Stimulated activated CD4-positive, alpha-beta T cell treated with anti-CD3 and anti-CD28 coated beads, Interleukin-1b, Interleukin-23, amount 100 ng/mL, for 4 hours (primary cell): ENCODE results near the gene HECTD1.
"Not testable (repeated sequence)": the region's sequence is repeated elsewhere in the genome, so short reads cannot be mapped to it uniquely, and the experiment has no call there.

Experiments
- DNase-seq, 2 donors: peaks; one replicate each; pipeline ENCODE4 v3.0.0-alpha.2; 2020; ENCODE audit warnings: low read depth in 2 of 2

Gene HECTD1

DNA sequence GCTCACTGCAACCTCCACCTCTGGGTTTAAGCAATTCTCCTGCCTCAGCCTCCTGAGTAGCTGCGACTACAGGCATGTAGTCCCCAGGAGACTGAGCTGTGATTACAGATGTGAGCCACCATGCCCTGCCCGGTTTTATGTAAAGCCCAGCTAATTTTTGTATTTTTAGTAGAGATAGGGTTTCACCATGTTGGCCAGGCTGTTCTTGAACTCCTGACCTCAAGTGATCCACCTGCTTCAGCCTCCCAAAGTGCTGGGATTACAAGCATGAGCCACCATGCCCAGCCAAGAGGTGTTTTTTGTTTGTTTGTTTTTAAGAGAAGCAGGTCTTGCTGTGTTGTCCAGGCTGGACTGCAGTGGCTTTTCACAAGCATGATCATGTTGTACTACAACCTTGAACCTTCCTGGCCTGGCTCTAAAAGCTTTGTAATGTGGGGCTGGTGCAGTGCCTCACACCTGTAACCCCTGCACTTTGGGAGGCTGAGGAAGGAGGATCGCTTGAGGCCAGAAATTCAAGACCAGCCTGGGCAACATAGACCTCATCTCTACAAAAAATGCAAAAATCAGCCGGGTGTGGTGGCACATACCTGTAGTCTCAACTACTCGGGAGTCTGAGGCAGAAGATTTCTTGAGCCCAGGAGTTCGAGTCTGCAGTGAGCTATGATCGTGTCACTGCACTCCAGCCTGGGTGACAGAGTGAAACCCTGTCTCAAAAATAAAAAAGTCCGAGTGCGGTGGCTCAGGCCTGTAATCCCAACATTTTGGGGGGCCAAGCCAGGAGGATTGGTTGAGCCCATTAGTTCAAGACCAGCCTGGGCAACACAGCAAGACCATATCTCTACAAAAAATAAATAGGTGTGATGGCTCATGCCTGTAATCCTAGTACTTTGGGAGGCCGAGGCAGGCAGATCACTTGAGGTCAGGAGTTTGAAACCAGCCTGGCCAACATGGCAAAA is 113.4 kb downstream of the HECTD1 start:
- not testable (repeated sequence) for DNase-seq

DNA sequence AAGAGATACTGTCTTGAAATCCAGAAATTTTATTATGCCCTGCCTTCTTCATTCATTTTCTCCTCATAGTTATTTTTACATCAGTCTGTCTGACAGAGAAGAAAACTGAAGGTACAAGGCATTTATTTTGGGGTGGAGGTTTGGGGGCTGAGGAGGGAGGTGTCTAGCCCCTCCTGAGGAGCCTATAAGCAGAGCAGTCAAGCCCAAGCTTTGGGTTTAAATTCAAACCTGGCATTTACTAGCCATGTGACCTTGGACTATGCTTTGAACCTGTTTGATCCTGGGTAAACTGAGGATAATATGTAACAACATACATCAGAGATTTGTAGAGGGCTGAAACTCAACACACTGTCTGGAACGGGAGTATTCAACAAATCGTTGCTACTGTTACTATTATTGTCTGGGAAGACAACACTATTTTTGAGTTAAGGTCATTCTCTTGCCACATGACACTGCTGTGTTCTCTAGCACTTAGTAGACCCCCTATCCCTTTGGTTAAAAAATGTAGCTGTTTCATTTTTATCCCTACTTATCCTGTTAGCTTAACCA is 115.4 kb downstream of the HECTD1 start:
- DNase-seq = no peak

DNA sequence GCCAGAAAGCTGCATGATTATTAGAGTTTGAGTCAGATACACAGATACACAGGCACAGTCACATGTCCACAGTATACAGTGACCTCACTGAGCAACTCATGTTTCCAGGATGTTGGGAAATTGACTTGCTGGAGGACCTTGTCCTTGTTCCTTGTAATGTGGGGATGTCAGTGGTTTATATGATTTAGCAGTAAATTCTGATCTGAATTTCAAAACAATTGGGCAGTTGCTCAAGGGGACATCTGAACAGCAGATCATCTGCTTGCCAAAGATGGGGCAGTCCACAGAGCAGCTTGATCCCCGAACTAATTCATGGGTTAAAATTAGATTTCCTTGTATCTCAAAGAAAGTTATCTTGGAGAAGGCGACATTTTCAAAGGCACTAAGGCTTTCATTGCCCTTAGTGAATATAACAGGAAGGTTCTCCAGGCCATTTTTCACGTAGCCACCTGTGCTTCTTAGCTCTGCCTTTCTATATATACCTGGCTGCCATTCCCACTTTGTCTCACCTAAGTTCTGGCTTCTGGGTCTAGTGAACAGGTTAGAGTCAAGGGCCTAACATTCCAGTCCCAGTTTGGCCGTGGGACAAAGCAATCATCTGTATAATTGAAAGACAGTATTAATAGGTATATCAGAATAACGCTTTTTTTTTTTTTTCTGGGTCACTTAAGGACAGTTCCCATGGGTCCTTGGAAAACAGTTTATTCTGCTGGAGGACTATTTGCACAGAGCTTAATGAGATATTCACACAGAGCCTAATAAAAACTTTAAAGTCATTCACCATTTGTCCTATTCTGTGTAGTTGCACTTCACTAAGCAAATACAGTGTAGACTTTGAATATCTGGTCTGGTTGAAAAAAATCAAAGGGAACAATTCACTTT is 116.5 kb downstream of the HECTD1 start:
- DNase-seq = no peak

DNA sequence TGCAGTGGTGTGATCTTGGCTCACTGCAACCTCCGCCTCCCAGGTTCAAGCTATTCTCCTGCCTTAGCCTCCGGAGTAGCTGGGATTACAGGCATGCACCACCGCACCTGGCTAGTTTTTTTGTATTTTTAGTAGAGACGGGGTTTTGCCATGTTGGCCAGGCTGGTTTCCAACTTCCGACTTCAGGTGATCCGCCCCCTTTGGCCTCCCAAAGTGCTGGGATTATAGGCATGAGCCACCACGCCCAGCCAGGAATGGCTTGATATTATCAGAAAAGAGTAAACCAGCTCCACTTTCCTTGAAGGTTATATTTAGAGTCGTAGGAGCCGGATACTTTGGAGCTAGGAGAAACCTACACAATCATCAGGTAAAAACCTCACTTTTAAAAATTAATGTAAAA is 121.1 kb downstream of the HECTD1 start:
- not testable (repeated sequence) for DNase-seq

DNA sequence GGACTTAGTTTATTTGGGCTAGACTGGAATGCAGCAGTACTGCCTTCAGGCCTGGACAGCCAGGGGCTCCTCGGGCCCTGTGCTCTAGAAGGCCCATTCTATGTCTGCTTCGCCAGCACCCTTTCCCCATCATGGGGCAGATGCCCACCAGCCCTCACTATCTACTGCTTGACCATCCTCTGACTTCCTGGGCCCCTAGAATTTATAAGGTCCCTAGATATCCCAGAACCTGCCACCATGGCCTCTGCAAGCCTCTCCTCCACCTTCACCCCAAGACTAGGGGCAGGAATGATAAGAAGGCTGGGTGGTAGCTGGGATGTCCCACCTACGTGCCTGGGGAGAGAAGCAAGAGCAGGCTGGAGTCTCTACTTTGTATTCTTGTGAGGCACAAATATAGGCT is 122.6 kb downstream of the HECTD1 start:
- no peak for DNase-seq

DNA sequence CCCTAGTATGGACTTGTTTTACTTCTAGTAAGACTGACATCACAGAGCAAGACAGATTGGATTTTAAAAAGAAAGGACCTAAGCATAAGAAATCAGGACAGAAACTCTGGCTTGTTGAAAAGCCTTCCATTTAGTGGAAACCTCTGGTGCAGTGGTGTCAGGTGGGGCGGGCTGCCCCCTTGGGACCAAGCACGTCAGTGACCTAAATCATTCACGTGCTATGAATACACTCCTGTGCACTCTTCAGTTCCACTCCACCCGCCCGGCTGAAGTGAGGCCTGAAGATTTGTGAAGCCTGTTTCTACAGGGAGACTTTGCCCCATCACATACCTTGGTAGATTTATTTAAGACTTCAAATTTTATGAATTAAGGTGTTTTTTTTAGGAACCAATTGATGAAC is 123.2 kb downstream of the HECTD1 start:
- DNase-seq = no peak

DNA sequence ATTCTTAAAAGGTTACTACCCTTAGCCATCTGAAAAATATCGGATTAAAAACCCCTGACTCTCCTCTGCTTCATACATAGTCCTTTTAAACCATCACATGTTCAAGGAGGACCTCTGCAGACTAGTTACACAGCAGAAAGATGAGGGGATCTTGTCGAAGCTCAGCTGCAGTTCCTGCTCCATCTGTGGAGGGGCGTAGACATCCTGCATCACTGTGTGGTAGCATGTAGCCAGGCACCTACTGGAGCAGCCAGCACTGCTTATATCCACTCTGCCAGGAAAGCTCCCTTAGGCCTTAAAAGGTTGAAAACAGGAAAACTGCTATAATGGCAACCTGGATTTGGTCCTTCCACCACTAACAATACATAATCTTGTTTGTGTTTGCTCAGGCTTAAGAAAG is 123.8 kb downstream of the HECTD1 start:
- DNase-seq = no peak

DNA sequence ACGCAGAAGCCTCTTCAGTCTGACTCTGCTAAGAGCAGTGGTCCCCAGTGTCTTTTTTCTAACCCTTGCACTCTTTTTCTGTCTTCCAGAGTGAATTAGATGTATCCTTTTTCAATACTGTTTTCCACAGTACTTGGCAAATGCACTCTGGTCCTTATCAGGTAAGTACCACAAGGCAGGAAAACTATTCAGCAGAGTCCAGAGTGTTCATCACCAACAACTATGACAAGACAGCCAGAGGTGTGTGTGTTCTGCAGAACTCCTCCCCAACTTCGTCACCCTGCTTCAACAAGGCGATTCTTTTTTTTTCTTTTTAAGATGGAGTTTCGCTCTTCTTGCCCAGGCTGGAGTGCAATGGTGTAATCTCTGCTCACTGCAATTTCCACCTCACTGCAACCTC is 127.1 kb downstream of the HECTD1 start:
- DNase-seq = no peak

DNA sequence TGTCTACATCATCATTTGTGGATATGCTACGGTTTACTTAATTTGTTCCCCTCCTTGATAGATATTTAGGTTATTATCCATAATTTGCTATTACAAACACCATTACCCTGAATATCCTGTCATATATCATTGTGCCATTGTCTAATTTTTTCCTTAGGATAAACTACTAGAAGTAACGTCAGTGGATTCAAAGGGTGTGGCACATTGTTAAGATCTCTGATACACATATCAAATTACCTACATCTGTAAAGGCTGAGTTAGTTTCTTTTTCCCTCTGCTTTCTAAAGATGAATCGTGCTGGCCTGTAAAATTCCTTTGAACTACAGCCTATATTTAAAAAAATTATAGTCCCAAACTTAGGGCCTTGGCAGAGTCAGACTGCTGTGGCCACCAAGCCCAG is 127.5 kb downstream of the HECTD1 start:
- no peak for DNase-seq

DNA sequence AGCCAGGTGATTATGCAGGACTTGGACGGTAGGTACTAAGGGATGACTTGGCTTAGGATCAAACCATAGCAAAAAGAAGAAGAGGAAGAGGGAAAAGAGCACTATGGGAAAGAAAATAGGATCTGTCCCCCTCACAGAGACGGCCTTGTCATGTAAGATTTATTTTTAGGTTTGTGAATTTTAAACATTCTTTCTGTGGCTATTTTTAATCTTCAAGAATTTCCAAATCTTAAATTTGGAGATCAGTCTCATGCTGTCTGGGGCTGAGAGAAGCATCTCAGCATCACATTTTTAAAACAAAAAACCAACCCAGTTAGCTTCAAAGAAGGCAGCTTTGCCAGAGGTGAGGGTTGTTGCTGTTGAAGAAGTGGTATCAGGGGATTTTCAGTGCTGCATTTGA is 128.8 kb downstream of the HECTD1 start:
- no peak for DNase-seq

DNA sequence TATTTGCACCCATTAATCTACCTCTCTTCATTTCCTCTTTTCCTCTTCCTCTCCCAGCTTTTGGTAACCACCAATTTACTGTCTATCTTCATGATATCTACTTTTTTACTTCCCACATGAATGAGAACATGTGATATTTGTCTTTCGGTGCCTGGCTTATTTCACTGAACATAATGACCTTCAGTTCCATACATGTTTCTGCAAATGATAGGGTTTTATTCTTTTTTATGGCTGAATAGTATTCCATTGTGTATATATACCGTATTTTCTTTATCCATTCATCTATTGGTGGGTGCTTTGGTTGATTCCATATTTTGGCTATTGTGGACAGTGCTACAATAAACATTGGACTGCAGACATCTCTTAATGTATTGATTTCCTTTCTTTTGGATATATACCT is 132.4 kb downstream of the HECTD1 start:
- no peak for DNase-seq

DNA sequence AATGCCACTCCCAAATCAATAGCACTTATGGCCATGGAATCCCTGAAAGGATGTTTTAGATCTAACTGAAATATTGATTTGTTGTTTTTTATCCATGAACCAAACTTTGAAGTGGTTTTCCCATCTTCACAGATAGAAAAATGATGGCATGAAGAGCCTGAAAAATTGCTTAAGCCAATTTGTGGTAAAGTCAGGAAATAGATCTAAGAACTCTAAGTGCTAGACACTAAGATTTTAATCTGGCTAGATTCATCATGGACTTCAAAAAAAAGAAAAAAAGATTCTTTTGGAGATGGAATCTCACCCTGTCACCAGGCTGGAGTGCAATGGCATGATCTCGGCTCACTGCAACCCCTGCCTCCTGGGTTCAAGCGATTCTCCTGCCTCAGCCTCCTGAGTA is 136.4 kb downstream of the HECTD1 start:
- DNase-seq = no peak

DNA sequence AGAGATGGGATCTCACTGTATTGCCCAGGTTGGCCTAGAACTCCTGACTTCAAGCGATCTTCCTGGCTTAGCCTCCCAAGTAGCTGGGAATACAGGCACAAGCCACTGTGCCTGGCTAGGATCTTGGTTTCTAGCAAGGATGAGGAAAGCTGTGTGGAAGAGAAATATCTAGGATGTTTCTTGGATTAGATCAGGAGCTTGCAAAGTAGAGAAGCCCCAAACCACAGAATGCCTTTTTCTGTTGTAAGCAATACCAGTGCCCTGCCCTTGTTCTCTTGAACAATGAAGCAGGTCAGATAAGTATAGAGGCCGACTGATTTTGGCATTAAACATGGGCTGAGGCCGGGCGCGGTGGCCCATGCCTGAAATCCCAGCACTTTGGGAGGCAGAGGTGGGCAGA is 137.2 kb downstream of the HECTD1 start:
- DNase-seq = no peak

DNA sequence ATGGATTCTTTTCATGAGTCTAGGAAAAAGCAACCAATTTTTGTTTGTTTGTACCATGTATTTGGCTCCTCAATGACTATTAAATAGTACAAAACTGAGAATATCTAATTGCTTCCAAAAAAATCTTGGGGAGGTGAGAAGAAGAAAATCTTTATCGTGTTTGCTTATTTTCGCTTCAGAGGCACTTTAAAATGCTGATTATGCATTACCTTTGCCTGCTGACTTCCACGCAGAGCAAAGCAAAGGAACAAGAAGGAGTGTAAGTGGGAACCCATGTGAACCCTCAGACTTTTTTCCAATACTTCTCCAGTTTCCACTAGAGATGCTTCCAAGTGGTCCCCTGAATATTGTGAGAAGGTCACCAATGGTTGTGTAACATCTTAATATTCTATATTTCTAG is 138.2 kb downstream of the HECTD1 start:
- no peak for DNase-seq

DNA sequence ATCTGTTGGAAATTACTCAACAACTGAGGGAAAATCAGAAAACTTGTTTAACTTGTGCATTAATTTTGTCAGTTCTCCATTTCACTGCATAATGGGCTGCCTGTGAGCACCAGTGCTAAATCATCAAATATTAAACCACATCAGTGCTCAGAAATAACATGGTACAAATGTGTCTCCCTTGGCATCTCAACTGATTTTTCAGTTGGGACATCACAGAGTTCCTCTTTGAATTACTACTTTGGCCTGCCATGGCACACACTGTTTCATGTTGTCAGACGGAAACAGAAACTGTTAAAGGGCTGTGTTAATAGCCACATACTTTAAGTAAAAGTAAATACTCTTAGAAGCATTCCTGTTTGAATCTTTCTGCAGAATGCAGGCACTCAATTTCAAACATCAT is 139.4 kb downstream of the HECTD1 start:
- no peak for DNase-seq

DNA sequence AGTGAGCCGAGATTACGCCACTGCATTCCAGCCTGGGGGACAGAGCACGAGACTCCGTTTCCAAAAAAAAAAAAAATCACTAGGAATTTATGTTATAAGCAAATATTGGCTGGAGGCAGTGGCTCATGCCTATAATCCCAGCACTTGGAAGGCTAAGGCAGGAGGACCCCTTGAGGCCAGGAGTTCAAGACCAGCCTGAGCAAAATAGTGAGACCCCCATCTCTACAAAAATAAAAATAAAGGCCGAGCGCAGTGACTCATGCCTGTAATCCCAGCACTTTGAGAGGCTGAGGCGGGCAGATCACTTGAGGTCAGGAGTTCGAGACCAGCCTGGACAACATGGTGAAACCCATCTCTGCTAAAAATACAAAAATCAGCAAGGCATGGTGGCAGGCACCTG is 144.7 kb downstream of the HECTD1 start:
- not testable (repeated sequence) for DNase-seq

DNA sequence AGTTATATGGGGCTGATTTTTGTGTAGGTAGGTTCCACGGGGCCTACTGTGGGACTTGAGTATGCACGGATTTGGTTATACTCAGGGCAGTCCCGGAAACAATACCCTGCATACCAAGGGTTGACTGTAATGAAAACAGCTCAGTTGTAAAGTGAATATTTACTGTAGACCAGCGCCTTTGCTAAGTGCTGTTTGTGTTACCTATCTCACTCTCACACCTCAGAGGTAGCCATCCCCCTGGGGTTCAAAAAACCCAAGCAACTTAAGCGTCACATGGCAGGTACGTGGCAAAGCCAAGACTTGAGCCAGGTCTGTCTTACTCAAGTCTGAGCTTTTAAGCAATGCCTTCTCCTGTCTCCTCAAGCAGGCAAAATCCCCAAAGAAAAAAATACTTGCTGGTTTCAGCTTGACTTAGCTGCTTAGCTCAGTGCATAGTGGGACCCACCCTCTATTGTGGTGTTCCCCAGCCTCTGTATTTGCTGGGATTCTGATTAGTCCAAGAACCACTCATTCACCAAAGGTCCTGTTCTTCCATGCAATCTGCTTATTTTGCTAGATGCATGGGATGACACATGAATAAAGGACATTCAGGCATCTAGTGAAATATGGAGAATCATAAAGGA is 147.2 kb downstream of the HECTD1 start:
- no peak for DNase-seq

DNA sequence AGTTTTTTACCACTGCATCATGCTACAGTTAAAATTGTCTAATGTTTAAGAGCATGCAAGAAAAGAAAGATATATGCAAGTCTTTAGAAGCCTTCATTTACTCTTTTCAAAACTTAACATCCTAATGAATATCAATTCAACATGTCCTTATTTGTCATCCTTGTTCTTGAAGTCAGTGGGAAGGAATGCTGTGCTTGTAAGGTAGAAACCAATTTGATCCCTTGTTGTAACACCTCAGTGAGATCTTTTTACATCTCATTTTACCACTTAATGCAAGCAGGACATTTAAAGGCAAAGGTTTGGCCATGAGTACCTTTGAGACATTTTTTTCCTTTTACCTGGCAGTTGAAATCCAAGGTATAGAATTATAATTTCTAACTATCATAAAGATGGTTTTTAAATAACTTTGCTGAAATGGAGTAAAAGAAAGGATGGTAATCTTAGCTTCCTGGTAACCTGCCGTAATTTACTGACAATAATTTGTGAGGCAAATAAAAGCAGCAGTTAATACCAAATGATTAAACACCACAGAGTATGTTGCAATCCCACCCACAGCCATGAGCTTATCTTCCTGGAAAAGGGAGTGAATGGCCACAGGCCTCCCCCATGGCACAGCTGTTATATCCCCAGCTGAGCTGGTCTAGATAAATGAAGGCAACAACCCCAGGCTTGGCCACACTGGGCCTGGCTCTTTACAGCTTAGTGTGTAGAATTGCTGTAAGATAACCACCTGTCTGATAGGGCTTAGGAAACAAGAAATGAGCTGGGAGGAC is 148.3 kb downstream of the HECTD1 start:
- no peak for DNase-seq

DNA sequence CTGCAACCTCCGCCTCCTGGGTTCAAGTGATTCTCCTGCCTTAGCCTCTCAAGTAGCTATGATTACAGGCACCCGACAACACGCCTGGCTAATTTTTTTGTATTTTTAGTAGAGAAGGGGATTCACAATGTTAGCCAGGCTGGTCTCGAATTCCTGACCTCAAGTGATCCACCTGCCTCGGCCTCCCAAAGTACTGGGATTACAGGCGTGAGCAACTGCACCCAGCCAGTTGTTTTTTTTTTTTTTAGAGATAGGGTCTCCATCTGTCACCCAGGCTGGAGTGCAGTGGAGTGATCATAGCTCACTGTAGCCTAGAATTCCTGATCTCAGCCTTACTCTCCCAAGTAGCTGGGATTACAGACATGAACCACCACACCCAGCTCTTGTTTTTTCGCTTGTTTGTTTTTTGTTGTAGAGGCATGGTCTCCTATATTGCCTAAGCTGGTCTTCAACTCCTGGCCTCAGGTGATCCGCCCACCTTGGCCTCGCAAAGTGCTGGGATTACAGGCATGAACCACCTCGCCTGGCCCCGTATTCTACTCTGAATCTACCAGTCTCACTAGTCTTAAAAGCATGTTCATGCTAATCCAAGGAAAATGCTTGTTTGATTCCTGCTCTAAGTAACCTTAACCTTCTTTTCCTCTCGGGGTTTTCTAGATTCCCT is 149.8 kb downstream of the HECTD1 start:
- no peak for DNase-seq

DNA sequence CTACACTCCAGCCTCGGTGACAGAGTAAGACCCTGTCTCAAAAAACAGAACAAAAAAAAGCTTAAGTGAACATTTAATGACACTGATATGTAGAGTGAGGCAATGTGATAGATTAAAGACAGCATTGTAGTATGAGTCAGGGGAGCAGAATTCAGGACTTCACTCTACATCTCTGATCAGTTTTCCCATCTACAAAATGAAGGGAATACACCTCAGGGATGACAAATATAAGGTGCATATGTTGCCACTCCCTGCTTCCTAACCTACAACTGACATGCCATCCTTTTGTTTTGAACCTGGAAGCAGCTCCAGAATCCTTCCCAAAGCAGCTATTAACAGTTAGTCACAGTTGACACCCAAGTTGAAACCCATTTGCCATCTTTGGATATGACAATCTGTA is 150.6 kb downstream of the HECTD1 start:
- no peak for DNase-seq
